ENCODE data around the gene CCND2.
A peak's percentile ranks its signal among the peaks of the same experiment; 100 is the strongest.
"Not testable (repeated sequence)": the region's sequence is repeated elsewhere in the genome, so short reads cannot be mapped to it uniquely, and the experiment has no call there.

Gene CCND2

GRCh38 chr12:4273652-4274395 is at the start of gene CCND2:
Gene CCND2 (plus strand): TSS chr12:4273762. CDS start chr12:4274041, 279 bp downstream.
- peak; percentile 36 for DNase-seq

GRCh38 chr12:4224206-4224889 is 49.2 kb upstream of the CCND2 start:
- DNase-seq = no peak

GRCh38 chr12:4225571-4225970 is 48.0 kb upstream of the CCND2 start:
- DNase-seq = no peak

- DNase-seq = no peak
Observed at GRCh38 chr12:4227046-4227445, 46.5 kb upstream of the CCND2 start.

GRCh38 chr12:4228122-4228580 is 45.4 kb upstream of the CCND2 start:
- DNase-seq = no peak

- no peak for DNase-seq
Observed at GRCh38 chr12:4230526-4230925, 43.0 kb upstream of the CCND2 start.

- DNase-seq = no peak
Observed at GRCh38 chr12:4238577-4238976, 35.0 kb upstream of the CCND2 start.

GRCh38 chr12:4239746-4240145 is 33.8 kb upstream of the CCND2 start:
- no peak for DNase-seq

- DNase-seq = no peak
Observed at GRCh38 chr12:4240161-4240783, 33.3 kb upstream of the CCND2 start.

- DNase-seq = no peak
Observed at GRCh38 chr12:4240981-4241380, 32.6 kb upstream of the CCND2 start.

- no peak for DNase-seq
Observed at GRCh38 chr12:4241592-4241991, 32.0 kb upstream of the CCND2 start.

GRCh38 chr12:4242595-4242994 is 31.0 kb upstream of the CCND2 start:
- DNase-seq = no peak

GRCh38 chr12:4243091-4243490 is 30.5 kb upstream of the CCND2 start:
- DNase-seq = no peak

- not testable (repeated sequence) for DNase-seq
Observed at GRCh38 chr12:4243491-4244100, 30.0 kb upstream of the CCND2 start.

GRCh38 chr12:4244868-4245267 is 28.7 kb upstream of the CCND2 start:
- no peak for DNase-seq

- no peak for DNase-seq
Observed at GRCh38 chr12:4245446-4245845, 28.1 kb upstream of the CCND2 start.

- no peak for DNase-seq
Observed at GRCh38 chr12:4246116-4246515, 27.4 kb upstream of the CCND2 start.

GRCh38 chr12:4250691-4251090 is 22.9 kb upstream of the CCND2 start:
- no peak for DNase-seq

- DNase-seq = no peak
Observed at GRCh38 chr12:4251216-4251891, 22.2 kb upstream of the CCND2 start.

GRCh38 chr12:4251967-4252366 is 21.6 kb upstream of the CCND2 start:
- DNase-seq = no peak

GRCh38 chr12:4252601-4253000 is 21.0 kb upstream of the CCND2 start:
- DNase-seq = no peak

GRCh38 chr12:4256043-4256826 is 17.3 kb upstream of the CCND2 start:
- no peak for DNase-seq
